ENCODE results near the gene SLC9C1. TPM values are rescaled to one million over a fixed set of nuclear protein-coding genes. Genes with fewer than 3 reads are reported as not detected.

SLC9C1 gene
- total RNA-seq, 1 experiment from 2014 or later: 0.79 TPM

DNA sequence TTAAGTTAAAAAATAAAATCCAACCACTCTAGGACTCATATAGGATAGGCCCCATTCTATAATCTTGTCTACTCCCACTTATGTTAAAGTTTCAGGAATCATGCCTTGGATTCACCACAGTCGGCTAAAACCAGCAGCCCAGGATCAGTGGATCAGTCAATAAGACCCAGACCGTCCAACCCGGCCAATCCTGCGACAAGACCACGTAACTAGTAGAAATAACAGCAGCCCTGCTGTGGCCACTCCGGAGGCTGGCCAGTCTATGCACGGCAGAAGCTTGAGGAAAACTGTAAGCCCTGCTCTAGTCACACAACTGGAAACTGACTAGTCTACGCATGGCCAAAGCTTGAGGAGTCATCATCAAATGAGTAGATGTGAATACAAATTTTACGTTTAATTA lies 12.8 kb upstream of the SLC9C1 start:
- Histone ChIP-seq H3K36me3 (ENCODE audit: control insufficient read depth in 1 of 2, insufficient read depth in 2 of 2, low read length in 2 of 2) (no peaks in the 10 kb centered on the region), H3K9me3 (ENCODE audit: control insufficient read depth in 1 of 2, insufficient read depth in 1 of 2, low read depth in 1 of 2, low read length in 2 of 2) (no peaks in the 10 kb centered on the region), H3K4me2 (ENCODE audit: low read length) (no peak overlapping the region), H3K9ac (ENCODE audit: low read length) (no peak overlapping the region), H2AFZ (ENCODE audit: low read depth, low read length, poor library complexity, severe bottlenecking) (no peak overlapping the region), H4K20me1 (ENCODE audit: insufficient read depth) (no peaks in the 10 kb centered on the region), H3K9me2 (ENCODE audit: insufficient read depth) (no peaks in the 10 kb centered on the region), H3K4me1 (ENCODE audit: control insufficient read depth in 1 of 2, insufficient read depth in 2 of 2, low read length in 2 of 2) (no peaks in the 10 kb centered on the region), H3K27ac (ENCODE audit: low read depth, low read length) (no peak overlapping the region), H3K79me2 (ENCODE audit: insufficient read depth, low read length) (no peaks in the 10 kb centered on the region), H3K27me3 (ENCODE audit: insufficient read depth, low read length) (no peaks in the 10 kb centered on the region), H3K4me3 (replicated peaks in 1 of 2; ENCODE audit: low read depth in 1 of 2, low read length in 2 of 2) (no peak overlapping the region)
- BruUV-seq (replicated peaks): no TSS peak
- TF ChIP-seq SIN3A (IDR thresholded peaks at IDR 0.05; ENCODE audit: low read depth) (no peak), ZFX (IDR thresholded peaks at IDR 0.05) (no peak), SRF (IDR thresholded peaks at IDR 0.05; ENCODE audit: low read depth) (no peak), SP1 (IDR thresholded peaks at IDR 0.05; ENCODE audit: low read depth) (no peak), EZH2phosphoT487 (IDR thresholded peaks at IDR 0.05; ENCODE audit: borderline replicate concordance) (no peak), EZH2 (IDR thresholded peaks at IDR 0.05) (no peak), RAD21 (IDR thresholded peaks at IDR 0.05; ENCODE audit: low read depth) (no peak)
- TF ChIP-seq, protein P1, sequence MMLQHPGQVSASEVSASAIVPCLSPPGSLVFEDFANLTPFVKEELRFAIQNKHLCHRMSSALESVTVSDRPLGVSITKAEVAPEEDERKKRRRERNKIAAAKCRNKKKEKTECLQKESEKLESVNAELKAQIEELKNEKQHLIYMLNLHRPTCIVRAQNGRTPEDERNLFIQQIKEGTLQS (IDR thresholded peaks at IDR 0.05): no peak
- TF ChIP-seq, protein P2, sequence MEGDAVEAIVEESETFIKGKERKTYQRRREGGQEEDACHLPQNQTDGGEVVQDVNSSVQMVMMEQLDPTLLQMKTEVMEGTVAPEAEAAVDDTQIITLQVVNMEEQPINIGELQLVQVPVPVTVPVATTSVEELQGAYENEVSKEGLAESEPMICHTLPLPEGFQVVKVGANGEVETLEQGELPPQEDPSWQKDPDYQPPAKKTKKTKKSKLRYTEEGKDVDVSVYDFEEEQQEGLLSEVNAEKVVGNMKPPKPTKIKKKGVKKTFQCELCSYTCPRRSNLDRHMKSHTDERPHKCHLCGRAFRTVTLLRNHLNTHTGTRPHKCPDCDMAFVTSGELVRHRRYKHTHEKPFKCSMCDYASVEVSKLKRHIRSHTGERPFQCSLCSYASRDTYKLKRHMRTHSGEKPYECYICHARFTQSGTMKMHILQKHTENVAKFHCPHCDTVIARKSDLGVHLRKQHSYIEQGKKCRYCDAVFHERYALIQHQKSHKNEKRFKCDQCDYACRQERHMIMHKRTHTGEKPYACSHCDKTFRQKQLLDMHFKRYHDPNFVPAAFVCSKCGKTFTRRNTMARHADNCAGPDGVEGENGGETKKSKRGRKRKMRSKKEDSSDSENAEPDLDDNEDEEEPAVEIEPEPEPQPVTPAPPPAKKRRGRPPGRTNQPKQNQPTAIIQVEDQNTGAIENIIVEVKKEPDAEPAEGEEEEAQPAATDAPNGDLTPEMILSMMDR (IDR thresholded peaks at IDR 0.05 in 2 of 3, conservative IDR thresholded peaks at IDR 0.05 in 1 of 3; ENCODE audit: borderline replicate concordance in 1 of 3, insufficient read depth in 1 of 3, low read depth in 2 of 3, low read length in 2 of 3): no peak
- TF ChIP-seq, protein P3, sequence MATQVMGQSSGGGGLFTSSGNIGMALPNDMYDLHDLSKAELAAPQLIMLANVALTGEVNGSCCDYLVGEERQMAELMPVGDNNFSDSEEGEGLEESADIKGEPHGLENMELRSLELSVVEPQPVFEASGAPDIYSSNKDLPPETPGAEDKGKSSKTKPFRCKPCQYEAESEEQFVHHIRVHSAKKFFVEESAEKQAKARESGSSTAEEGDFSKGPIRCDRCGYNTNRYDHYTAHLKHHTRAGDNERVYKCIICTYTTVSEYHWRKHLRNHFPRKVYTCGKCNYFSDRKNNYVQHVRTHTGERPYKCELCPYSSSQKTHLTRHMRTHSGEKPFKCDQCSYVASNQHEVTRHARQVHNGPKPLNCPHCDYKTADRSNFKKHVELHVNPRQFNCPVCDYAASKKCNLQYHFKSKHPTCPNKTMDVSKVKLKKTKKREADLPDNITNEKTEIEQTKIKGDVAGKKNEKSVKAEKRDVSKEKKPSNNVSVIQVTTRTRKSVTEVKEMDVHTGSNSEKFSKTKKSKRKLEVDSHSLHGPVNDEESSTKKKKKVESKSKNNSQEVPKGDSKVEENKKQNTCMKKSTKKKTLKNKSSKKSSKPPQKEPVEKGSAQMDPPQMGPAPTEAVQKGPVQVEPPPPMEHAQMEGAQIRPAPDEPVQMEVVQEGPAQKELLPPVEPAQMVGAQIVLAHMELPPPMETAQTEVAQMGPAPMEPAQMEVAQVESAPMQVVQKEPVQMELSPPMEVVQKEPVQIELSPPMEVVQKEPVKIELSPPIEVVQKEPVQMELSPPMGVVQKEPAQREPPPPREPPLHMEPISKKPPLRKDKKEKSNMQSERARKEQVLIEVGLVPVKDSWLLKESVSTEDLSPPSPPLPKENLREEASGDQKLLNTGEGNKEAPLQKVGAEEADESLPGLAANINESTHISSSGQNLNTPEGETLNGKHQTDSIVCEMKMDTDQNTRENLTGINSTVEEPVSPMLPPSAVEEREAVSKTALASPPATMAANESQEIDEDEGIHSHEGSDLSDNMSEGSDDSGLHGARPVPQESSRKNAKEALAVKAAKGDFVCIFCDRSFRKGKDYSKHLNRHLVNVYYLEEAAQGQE (IDR thresholded peaks at IDR 0.05; ENCODE audit: low read depth): no peak
- intact Hi-C loops (cut with micrococcal nuclease): no loop called here
- CTCF ChIA-PET: no interaction called here
- POLR2A ChIA-PET: no interaction called here
- no peak for DNase-seq (ENCODE audit: low read depth, low spot score)
- ATAC-seq: no peak
- RAD21 ChIA-PET (ENCODE audit: low non-redundant PET in 1 of 2, low total read pairs in 2 of 2, uncharacterized antibody in 2 of 2, unreplicated experiment in 2 of 2): no interaction called here

Measured in HCT116 (cell line).